HG03103 (cell line): ENCODE measurements around the gene MTFP1.
"Not testable (repeated sequence)": the region's sequence is repeated elsewhere in the genome, so short reads cannot be mapped to it uniquely, and the experiment has no call there.

Source experiments
- ATAC-seq: cut with Tn5 transposase; IDR thresholded peaks from one replicate; pipeline ENCODE4 v1.9.1; 2021; ENCODE audit warnings: low read depth; ENCODE audit not compliant: unreplicated experiment

MTFP1 gene

GRCh38 chr22:30401024-30401423 lies 24.5 kb upstream of the MTFP1 start:
- ATAC-seq: not testable (repeated sequence)

GRCh38 chr22:30402028-30402765 lies 23.4 kb upstream of the MTFP1 start:
- no peak for ATAC-seq

- ATAC-seq: not testable (repeated sequence)
Observed at GRCh38 chr22:30402766-30403104, 22.8 kb upstream of the MTFP1 start.

- ATAC-seq: no peak
Observed at GRCh38 chr22:30404307-30404706, 21.3 kb upstream of the MTFP1 start.

- ATAC-seq: no peak
Observed at GRCh38 chr22:30405731-30406130, 19.8 kb upstream of the MTFP1 start.

- no peak for ATAC-seq
Observed at GRCh38 chr22:30406400-30406799, 19.2 kb upstream of the MTFP1 start.

- ATAC-seq: no peak
Observed at GRCh38 chr22:30408388-30409102, 17.0 kb upstream of the MTFP1 start.

- no peak for ATAC-seq
Observed at GRCh38 chr22:30411780-30412179, 13.8 kb upstream of the MTFP1 start.

GRCh38 chr22:30413001-30413400 lies 12.6 kb upstream of the MTFP1 start:
- no peak for ATAC-seq

- no peak for ATAC-seq
Observed at GRCh38 chr22:30413745-30414524, 11.6 kb upstream of the MTFP1 start.

GRCh38 chr22:30414525-30415047 lies 11.0 kb upstream of the MTFP1 start:
- ATAC-seq: no peak

GRCh38 chr22:30416403-30416802 lies 9.2 kb upstream of the MTFP1 start:
- ATAC-seq: no peak

- no peak for ATAC-seq
Observed at GRCh38 chr22:30416837-30417236, 8.7 kb upstream of the MTFP1 start.

- ATAC-seq: no peak
Observed at GRCh38 chr22:30420347-30421125, 5.0 kb upstream of the MTFP1 start.

- no peak for ATAC-seq
Observed at GRCh38 chr22:30421695-30422480, 3.7 kb upstream of the MTFP1 start.

GRCh38 chr22:30422481-30423300 lies 2.9 kb upstream of the MTFP1 start:
- ATAC-seq: no peak

- ATAC-seq: peak; percentile 10
Observed at GRCh38 chr22:30423301-30423958, 2.1 kb upstream of the MTFP1 start.

- ATAC-seq: peak; percentile 79
Observed at GRCh38 chr22:30423959-30424533, 1.5 kb upstream of the MTFP1 start.
